Central memory CD8-positive, alpha-beta T cell (primary cell): ENCODE measurements around the gene SERINC5.
"Not testable (repeated sequence)": the region's sequence is repeated elsewhere in the genome, so short reads cannot be mapped to it uniquely, and the experiment has no call there.

Source experiments
- ATAC-seq: fragments of 150-1000 bp; cut with Tn5 transposase; replicated peaks from 2 replicates; pipeline ENCODE4 v1.10.0; 2022; ENCODE audit warnings: mild to moderate bottlenecking, moderate FRiP score, moderate number of reproducible peaks; ENCODE audit not compliant: poor library complexity, severe bottlenecking; ENCODE audit errors: extremely low read depth
- DNase-seq, 2 donors: peaks; one replicate each; pipeline ENCODE4 v3.0.0; 2021; ENCODE audit warnings: low spot score in 2 of 2
- H3K27ac Mint-ChIP-seq: one replicate; pipeline ENCODE4 v1.8.0; 2022; ENCODE audit warnings: low read depth, mild to moderate bottlenecking, moderate library complexity, mixed read lengths
- H3K27me3 Mint-ChIP-seq: one replicate; pipeline ENCODE4 v1.8.0; 2022; ENCODE audit warnings: mixed read lengths
- H3K36me3 Mint-ChIP-seq: one replicate; pipeline ENCODE4 v1.8.0; 2022; ENCODE audit warnings: mild to moderate bottlenecking, moderate library complexity, mixed read lengths; ENCODE audit not compliant: insufficient read depth
- H3K4me1 Mint-ChIP-seq: one replicate; pipeline ENCODE4 v1.8.0; 2022; ENCODE audit warnings: mixed read lengths
- H3K4me3 Mint-ChIP-seq: one replicate; pipeline ENCODE4 v1.8.0; 2022; ENCODE audit warnings: mild to moderate bottlenecking, moderate library complexity, mixed read lengths
- H3K9me3 Mint-ChIP-seq: one replicate; pipeline ENCODE4 v1.8.0; 2022; ENCODE audit warnings: mixed read lengths

SERINC5 gene

GRCh38 chr5:80106916-80107315, 148.9 kb downstream of the SERINC5 start:
- ATAC-seq (no peak), DNase-seq (no peak)
- Mint-ChIP-seq H3K36me3 (peaks cover 7% of the 10 kb centered on the region), H3K27me3 (no peaks in the 10 kb centered on the region), H3K4me1 (no peaks in the 10 kb centered on the region), H3K27ac (peak overlapping the region; percentile 51), H3K4me3 (no peak overlapping the region), H3K9me3 (peaks cover 6% of the 10 kb centered on the region)

GRCh38 chr5:80105698-80106439, 150.0 kb downstream of the SERINC5 start:
- ATAC-seq (no peak), DNase-seq (no peak)
- no peak overlapping the region for H3K4me3 Mint-ChIP-seq
- peaks cover 6% of the 10 kb centered on the region for H3K36me3 Mint-ChIP-seq
- H3K9me3 Mint-ChIP-seq = peaks cover 6% of the 10 kb centered on the region
- no peaks in the 10 kb centered on the region for H3K27me3 Mint-ChIP-seq
- no peaks in the 10 kb centered on the region for H3K4me1 Mint-ChIP-seq
- peak overlapping the region; percentile 13 for H3K27ac Mint-ChIP-seq

DNA sequence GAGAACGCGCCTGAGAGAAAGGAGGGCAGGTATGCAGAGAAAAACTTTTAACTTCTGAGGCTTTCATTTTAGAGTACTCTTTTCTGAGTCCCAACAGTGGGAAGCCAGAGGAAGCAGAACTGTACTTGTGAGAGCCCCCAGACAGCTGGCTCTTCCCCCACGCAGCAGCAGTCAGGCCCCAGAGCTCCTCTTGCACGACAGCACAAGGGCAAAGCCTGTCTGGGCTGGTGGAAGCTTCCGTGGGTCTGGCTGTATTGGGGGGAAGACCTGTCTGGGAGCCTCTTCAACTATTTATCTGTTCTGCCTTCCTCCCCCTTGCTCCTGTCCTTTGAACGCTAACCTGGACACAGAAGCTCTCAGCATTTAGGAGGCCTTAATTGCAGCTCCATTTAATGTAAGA, 152.5 kb downstream of the SERINC5 start:
- ATAC-seq = no peak
- Mint-ChIP-seq H3K36me3 (peaks cover 2% of the 10 kb centered on the region), H3K4me3 (no peak overlapping the region), H3K4me1 (no peaks in the 10 kb centered on the region), H3K27ac (no peak overlapping the region), H3K9me3 (peaks cover 6% of the 10 kb centered on the region), H3K27me3 (no peaks in the 10 kb centered on the region)
- no peak for DNase-seq

- Mint-ChIP-seq H3K36me3 (peaks cover 4% of the 10 kb centered on the region), H3K9me3 (peaks cover 3% of the 10 kb centered on the region), H3K4me1 (no peaks in the 10 kb centered on the region), H3K27ac (no peak overlapping the region), H3K27me3 (no peaks in the 10 kb centered on the region), H3K4me3 (no peak overlapping the region)
- ATAC-seq (no peak), DNase-seq (no peak)
Measured at GRCh38 chr5:80101993-80102392, 153.9 kb downstream of the SERINC5 start.

DNA sequence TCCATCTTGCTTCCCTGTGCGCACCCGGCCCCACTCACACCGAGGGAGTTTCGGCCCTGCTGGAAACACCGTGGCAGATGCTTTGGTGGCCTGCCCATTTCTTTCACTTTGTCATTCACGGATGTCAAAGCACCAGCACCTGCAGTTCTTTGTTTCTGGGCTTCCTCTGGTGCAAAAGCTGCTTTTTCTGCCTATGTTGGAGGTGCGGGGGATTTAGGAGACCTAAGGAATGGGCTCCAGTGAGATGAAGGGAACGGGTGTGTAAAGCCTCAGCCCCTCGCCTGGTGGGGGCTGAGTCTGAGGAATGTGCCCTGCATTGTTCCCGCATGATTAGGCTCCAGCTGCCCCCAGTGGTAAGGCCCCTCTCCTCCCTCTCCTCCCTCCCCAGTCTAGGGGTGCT, 158.4 kb downstream of the SERINC5 start:
- H3K4me3 Mint-ChIP-seq = no peak overlapping the region
- DNase-seq = no peak
- no peak overlapping the region for H3K27ac Mint-ChIP-seq
- H3K9me3 Mint-ChIP-seq = no peaks in the 10 kb centered on the region
- peaks cover 3% of the 10 kb centered on the region for H3K36me3 Mint-ChIP-seq
- no peaks in the 10 kb centered on the region for H3K4me1 Mint-ChIP-seq
- no peak for ATAC-seq
- H3K27me3 Mint-ChIP-seq = no peaks in the 10 kb centered on the region

- no peak overlapping the region for H3K27ac Mint-ChIP-seq
- no peak overlapping the region for H3K4me3 Mint-ChIP-seq
- H3K27me3 Mint-ChIP-seq = no peaks in the 10 kb centered on the region
- peaks cover 3% of the 10 kb centered on the region for H3K36me3 Mint-ChIP-seq
- ATAC-seq (no peak), DNase-seq (no peak)
- H3K4me1 Mint-ChIP-seq = peaks cover 5% of the 10 kb centered on the region
- no peaks in the 10 kb centered on the region for H3K9me3 Mint-ChIP-seq
Measured at GRCh38 chr5:80094236-80094738, 161.6 kb downstream of the SERINC5 start.

DNA sequence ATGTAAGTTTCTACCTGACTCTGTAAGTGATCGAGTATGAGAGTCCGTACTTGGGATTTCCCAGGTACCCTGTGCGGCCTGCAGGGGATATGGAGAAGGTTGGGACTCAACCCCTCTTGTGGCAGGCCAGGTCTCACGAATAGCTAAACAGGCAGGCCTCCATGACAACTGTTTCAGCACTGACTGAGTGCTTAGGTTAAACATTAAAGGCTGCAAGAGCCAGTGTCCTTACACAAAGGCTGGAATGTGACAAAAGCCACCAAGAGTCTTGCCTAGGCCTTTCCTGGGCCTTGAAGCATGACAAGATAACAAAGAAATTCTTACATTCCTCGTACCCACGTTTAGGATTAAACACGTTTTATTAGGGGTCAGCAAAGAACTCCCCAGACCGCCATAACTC, 162.1 kb downstream of the SERINC5 start:
- Mint-ChIP-seq H3K27ac (no peak overlapping the region), H3K27me3 (no peaks in the 10 kb centered on the region), H3K4me1 (peaks cover 5% of the 10 kb centered on the region), H3K4me3 (no peak overlapping the region), H3K36me3 (peaks cover 3% of the 10 kb centered on the region), H3K9me3 (no peaks in the 10 kb centered on the region)
- no peak for ATAC-seq
- DNase-seq = no peak

DNA sequence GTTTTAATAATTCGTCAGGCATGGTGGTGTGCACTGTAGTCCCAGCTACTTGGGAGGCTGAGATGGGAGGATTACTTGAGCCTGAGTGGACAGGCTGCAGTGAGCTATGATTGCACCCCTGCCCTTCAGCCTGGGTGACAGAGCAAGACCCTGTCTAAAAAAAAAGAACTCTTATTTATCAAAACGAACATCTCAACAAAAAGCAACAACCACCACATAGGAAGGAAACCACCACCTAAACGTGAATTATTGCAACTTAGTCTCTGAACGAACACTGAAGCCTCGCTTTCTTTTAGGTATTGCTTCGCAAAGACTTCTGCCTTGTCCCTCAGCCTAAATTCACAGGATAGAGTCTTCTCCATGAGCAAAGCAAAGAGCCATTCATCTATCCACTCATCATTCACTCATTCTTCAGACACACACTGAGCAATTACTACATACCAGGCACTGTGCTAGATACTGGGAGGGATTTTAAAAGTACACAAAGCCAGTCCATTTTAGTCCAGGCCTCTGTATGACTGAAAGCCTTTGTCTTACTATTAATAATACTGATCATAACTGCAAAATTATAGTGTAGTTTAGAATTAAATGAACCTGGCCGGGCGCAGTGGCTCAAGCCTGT, 163.3 kb downstream of the SERINC5 start:
- Mint-ChIP-seq H3K9me3 (no peaks in the 10 kb centered on the region), H3K27ac (no peak overlapping the region), H3K4me3 (no peak overlapping the region), H3K4me1 (peaks cover 5% of the 10 kb centered on the region), H3K27me3 (no peaks in the 10 kb centered on the region), H3K36me3 (peaks cover 3% of the 10 kb centered on the region)
- ATAC-seq (no peak), DNase-seq (no peak)

DNA sequence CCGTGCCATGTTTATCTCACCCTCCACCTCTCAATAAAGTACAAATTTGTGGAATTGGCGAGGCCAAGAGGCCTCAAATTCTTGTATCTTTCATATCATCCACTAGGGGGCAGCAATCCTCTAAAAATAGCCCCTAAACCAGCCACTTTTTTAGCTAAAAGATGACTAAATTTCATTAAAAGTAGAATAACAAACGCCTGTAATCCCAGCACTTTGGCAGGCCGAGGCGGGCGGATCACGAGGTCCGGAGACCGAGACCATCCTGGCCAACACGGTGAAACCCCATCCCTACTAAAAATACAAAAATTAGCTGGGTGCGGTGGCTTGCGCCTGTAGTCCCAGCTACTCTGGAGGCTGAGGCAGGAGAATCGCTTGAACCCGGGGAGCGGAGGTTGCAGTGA, 164.1 kb downstream of the SERINC5 start:
- DNase-seq = peak in 1 of 2 donors; percentile 12
- not testable (repeated sequence) for H3K27me3 Mint-ChIP-seq, H3K36me3 Mint-ChIP-seq, H3K4me1 Mint-ChIP-seq, ATAC-seq, H3K9me3 Mint-ChIP-seq, H3K27ac Mint-ChIP-seq, H3K4me3 Mint-ChIP-seq

DNA sequence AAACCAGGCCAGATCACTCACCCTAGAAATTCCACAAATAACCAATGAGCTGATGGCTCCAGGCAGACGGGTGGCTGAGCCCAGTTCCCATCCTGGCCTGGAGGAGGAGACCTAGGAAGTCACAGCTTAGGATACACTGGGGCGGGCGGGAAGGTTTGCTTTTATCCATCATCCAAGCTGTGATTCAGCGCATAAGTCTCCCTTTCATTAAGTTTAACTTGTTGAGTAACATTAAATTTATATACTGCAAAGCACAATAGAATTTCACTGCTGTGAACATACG, 165.0 kb downstream of the SERINC5 start:
- Mint-ChIP-seq H3K27me3 (no peaks in the 10 kb centered on the region), H3K27ac (no peak overlapping the region), H3K36me3 (no peaks in the 10 kb centered on the region), H3K4me1 (peaks cover 5% of the 10 kb centered on the region), H3K4me3 (no peak overlapping the region), H3K9me3 (no peaks in the 10 kb centered on the region)
- no peak for ATAC-seq
- DNase-seq = no peak

DNA sequence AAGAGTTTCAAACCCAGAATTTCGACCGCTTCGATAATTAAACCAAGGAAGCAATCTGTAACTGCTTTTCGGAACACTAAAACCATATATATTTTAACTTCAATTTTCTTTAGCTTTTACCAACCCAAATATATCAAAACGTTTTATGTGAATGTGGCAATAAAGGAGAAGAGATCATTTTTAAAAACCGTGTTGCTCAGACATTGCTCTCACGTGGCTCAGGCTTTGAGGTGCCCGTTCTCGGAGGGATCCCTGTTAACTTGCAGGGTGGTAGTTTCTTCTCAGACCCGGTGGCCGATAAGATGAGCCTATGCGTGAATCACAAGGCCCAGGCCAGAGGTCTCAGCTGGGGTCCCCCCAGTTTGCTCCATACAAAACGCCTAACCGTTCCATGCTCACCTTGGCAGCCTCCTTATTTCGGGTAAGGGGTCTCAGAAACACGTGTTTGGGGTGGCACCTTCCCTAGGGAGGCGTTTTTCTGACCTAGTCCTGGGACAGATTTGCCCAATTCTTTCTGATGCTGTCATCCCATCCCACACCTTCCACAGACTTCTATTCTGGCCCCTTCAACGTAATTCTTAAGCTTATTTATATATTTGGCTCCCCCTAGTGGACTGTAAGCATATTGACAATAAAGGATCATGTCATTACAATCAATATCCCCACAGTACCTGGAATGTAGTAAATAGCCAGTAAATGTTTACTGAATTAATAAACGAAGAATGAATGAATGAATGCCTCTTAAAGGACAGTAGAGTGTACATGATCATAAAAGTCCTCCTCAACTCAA, 172.6 kb downstream of the SERINC5 start:
- ATAC-seq (peak; percentile 64), DNase-seq (no peak)
- Mint-ChIP-seq H3K27me3 (no peaks in the 10 kb centered on the region), H3K4me1 (peaks cover 5% of the 10 kb centered on the region), H3K36me3 (no peaks in the 10 kb centered on the region), H3K4me3 (peak overlapping the region; percentile 66), H3K9me3 (no peaks in the 10 kb centered on the region), H3K27ac (no peak overlapping the region)

DNA sequence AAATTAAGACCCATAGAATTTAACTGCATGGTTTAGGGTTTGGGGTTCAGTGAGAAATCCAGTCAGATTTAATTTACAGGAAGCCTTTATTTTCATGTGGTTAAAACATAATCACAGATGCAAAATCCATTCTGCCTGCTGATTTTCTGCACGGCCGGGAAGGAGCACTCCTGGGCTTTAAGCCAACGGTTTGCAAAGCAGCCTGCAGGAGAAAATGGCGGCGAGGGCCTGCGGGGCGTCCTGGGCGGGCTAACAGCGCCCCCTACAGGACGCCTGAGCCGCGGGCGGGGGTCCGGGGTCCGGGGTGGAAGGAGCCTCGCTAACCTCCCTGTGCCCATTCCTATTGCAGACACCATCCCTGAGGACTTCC, 173.1 kb downstream of the SERINC5 start:
- Mint-ChIP-seq H3K4me1 (peaks cover 5% of the 10 kb centered on the region), H3K4me3 (peak overlapping the region; percentile 66), H3K36me3 (no peaks in the 10 kb centered on the region), H3K27me3 (no peaks in the 10 kb centered on the region), H3K9me3 (no peaks in the 10 kb centered on the region), H3K27ac (no peak overlapping the region)
- peak; percentile 57 for ATAC-seq
- peak in 1 of 2 donors; percentile 12 for DNase-seq

DNA sequence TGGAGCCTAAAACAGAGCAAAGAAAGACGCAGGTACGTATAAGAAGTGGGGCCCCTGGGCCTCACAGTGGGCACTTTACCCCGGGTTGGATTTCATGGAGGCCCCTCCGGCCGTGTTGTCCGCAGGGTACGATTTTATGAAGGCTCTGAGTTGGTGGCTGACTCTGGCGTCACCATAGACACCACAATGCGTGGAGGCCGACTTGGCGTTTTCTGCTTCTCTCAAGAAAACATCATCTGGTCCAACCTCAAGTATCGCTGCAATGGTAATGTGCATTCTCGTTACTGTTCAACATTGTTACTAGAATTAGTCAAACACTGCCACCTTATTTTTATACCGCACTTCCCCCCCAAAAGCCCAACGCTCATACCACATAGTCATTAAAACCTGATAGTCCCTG, 173.6 kb downstream of the SERINC5 start:
- H3K27ac Mint-ChIP-seq = no peak overlapping the region
- DNase-seq (no peak), ATAC-seq (no peak)
- no peak overlapping the region for H3K4me3 Mint-ChIP-seq
- no peaks in the 10 kb centered on the region for H3K36me3 Mint-ChIP-seq
- peaks cover 5% of the 10 kb centered on the region for H3K4me1 Mint-ChIP-seq
- H3K9me3 Mint-ChIP-seq = no peaks in the 10 kb centered on the region
- H3K27me3 Mint-ChIP-seq = no peaks in the 10 kb centered on the region
